Left ventricle myocardium inferior (tissue), 1 donor: ENCODE measurements around the gene TRPC3. TPM values are rescaled to one million over a fixed set of nuclear protein-coding genes. Genes with fewer than 3 reads are reported as not detected.

Experiments
- DNase-seq: peaks from one replicate; pipeline ENCODE4 v3.0.0-alpha.2; 2020
- H3K27ac ChIP-seq: fragments of 200-600 bp; replicated peaks from 2 replicates; pipeline ENCODE4 v1.8.0; 2021
- H3K27me3 ChIP-seq: fragments of 200-600 bp; 2 replicates; pipeline ENCODE4 v1.8.0; 2021; ENCODE audit warnings: low read depth
- H3K36me3 ChIP-seq: fragments of 200-600 bp; 2 replicates; pipeline ENCODE4 v1.8.0; 2021
- H3K4me1 ChIP-seq: fragments of 200-600 bp; 2 replicates; pipeline ENCODE4 v1.8.0; 2021
- H3K4me3 ChIP-seq: fragments of 200-600 bp; 2 replicates; pipeline ENCODE4 v1.8.0; 2021; ENCODE audit warnings: mild to moderate bottlenecking, moderate library complexity
- H3K9me3 ChIP-seq: fragments of 200-600 bp; replicated peaks from 2 replicates; pipeline ENCODE4 v1.8.0; 2021
- intact Hi-C: fragments of 100-400 bp; cut with micrococcal nuclease; formaldehyde crosslinking; loops from one replicate; pipeline ENCODE4 v1.11.0; 2022
- total RNA-seq: library from RNA; stranded (reverse); fragmentation: NEBNext Ultra II Directional; extraction: Animal tissue kit (Norgen Biotek cat#: 25700); gene quantifications from one replicate; pipeline ENCODE4 v1.2.1, GENCODE V29; 2021
- TF ChIP-seq, protein P1 (sequence below): fragments of 200-600 bp; IDR thresholded peaks from 2 replicates; pipeline ENCODE4 v1.8.0; 2021; ENCODE audit warnings: antibody characterized with exemption, mild to moderate bottlenecking, borderline replicate concordance
- donor health status: DM: no; HTN: yes; CAD: no; lungs with severe emphysema.

TRPC3 gene
- total RNA-seq, 1 donor from 2014 or later: 0.25 TPM

DNA sequence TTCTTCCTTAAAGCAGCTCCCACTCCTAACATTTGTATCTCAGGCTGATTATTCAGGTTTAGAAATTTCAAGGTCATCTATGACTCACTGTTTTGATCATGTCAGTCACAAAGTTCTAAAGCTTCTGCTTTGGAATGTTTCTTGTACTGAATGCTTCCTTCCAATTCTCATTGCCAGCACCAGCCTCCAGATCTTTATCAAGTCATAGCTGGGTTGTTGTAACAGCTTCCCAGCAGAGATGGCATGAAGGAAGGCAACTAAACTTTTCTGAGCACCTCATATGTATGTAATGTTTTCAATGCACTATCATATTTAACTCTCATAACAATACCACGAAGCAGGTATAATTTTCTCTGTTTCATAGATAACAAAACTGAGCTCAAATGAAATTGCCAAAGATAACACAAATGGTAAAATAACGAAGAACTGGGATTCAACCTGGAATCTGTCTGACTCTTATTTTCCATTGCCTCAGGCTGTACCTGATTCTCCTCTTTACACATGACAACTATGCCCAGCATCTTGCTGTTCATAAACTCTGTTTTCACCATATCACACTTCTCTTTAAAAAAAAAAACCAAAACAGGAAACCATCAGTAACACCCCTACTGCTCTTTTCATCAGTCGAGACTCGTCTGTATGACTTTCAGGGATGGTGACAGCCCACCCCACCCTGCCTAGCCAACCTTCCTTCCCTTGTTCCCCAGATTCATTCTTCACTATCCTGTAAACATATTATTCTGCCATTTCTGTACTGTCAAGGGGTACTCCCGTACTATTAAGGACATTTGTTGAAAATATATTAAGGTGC lies 13.4 kb downstream of the TRPC3 start:
- Histone ChIP-seq H3K36me3 (no peaks in the 10 kb centered on the region), H3K4me3 (no peak overlapping the region), H3K27me3 (peaks cover 39% of the 10 kb centered on the region), H3K9me3 (no peaks in the 10 kb centered on the region), H3K27ac (no peak overlapping the region), H3K4me1 (peaks cover 5% of the 10 kb centered on the region)
- TF ChIP-seq, protein P1, sequence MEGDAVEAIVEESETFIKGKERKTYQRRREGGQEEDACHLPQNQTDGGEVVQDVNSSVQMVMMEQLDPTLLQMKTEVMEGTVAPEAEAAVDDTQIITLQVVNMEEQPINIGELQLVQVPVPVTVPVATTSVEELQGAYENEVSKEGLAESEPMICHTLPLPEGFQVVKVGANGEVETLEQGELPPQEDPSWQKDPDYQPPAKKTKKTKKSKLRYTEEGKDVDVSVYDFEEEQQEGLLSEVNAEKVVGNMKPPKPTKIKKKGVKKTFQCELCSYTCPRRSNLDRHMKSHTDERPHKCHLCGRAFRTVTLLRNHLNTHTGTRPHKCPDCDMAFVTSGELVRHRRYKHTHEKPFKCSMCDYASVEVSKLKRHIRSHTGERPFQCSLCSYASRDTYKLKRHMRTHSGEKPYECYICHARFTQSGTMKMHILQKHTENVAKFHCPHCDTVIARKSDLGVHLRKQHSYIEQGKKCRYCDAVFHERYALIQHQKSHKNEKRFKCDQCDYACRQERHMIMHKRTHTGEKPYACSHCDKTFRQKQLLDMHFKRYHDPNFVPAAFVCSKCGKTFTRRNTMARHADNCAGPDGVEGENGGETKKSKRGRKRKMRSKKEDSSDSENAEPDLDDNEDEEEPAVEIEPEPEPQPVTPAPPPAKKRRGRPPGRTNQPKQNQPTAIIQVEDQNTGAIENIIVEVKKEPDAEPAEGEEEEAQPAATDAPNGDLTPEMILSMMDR: no peak
- DNase-seq: no peak
- intact Hi-C loops: no loop called here

DNA sequence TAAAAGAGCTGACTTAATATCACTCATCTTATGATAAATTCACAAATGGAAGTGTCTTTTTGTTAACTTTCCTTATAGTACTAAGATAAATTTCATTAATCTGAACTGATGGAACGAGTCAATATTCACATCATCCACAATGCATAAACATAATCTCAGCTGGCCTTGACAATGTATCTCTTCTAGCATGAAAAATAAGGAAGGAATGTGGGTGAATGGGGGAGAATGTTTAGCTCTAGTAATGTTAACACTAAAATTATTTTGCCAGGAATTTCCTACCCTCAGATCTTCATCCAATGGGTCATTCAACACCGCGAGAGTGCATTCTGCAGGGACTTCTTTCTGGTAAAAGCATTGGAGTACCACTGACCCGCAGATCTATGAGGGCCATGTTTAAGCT lies 15.8 kb downstream of the TRPC3 start:
- Histone ChIP-seq H3K4me3 (no peak overlapping the region), H3K27me3 (peaks cover 26% of the 10 kb centered on the region), H3K36me3 (no peaks in the 10 kb centered on the region), H3K27ac (no peak overlapping the region), H3K9me3 (no peaks in the 10 kb centered on the region), H3K4me1 (peaks cover 5% of the 10 kb centered on the region)
- intact Hi-C loops: no loop called here
- DNase-seq: no peak
- TF ChIP-seq, protein P1: no peak

DNA sequence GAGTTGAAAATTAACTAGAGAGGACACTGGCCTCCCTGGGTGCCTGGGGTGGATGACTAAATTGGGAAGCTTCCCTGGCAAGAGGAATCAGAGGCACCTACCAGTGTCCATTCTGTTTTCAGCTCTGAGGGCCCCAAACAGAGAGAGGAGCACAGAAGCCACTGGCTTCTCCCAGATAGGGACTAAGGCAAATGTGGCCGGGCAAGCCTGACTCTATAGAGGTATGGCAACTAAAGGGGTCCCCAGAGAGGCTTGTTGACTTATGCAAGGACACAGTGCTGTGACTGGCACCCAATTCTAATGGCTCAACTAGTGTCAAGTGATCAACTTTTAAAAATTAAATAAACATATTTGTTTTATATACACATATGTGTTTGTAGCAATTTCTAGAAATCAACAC lies 17.2 kb downstream of the TRPC3 start:
- DNase-seq: no peak
- TF ChIP-seq, protein P1: no peak
- Histone ChIP-seq H3K4me3 (no peak overlapping the region), H3K27ac (no peak overlapping the region), H3K4me1 (peaks cover 3% of the 10 kb centered on the region), H3K9me3 (no peaks in the 10 kb centered on the region), H3K36me3 (no peaks in the 10 kb centered on the region), H3K27me3 (peaks cover 13% of the 10 kb centered on the region)
- intact Hi-C loops: no loop called here

DNA sequence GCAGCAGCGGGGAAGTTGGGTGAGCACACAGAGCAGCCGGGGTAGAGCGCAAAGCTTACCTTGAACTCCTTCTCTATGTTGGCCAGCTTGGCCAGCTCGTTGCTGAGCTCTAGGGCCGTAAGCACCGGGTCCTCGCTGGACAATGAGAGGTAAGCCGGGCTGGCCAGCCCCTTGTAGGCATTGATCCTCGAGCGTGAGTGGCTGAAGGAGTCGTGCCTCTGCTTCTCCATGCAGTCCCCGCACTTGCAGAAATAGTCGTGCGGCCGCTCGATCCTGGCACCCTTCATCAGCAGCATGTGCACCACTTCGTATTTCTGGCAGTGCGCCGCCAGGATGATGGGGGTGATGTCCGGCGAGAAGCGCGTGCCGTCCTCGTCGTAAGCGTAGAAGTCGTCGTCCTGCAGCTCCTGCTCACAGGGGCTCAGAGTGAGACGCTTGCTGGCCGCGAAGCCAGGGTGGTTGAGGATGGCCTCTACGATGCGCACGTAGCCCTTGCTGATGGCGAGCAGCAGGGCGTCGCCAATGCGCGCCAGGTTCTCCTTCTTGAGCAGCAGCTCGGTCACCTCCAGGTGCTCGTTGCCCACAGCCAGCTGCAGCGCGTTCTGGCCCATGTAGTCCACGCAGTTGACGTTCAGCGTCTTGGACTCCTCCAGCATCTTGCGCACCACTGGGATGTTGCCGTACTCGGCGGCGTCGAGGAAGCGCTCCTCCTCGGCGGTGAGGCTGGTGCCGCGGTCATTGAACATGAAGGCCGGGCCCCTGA lies 19.5 kb downstream of the TRPC3 start:
- intact Hi-C loops: no loop called here
- Histone ChIP-seq H3K4me3 (no peak overlapping the region), H3K4me1 (no peaks in the 10 kb centered on the region), H3K27me3 (peaks cover 9% of the 10 kb centered on the region), H3K9me3 (no peaks in the 10 kb centered on the region), H3K36me3 (no peaks in the 10 kb centered on the region), H3K27ac (no peak overlapping the region)
- no peak for DNase-seq
- TF ChIP-seq, protein P1: no peak

DNA sequence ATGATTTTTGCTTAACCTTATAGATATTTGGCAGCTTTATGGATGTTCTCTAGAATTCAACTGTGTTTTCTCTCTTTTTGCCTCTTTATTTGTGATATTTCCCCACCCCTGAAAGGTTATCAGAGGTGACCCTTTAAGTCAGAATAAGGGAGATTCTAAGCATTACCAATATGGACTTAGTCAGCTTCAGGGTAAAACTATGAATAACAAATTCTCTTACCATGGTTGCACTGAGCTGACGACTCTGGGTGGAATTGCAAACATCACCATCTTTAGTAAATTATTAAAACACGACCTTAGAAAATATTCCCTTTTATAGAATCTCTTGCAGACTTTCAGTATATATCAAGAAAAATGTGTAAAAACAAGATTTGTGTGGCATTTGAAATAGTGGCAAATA lies 21.6 kb downstream of the TRPC3 start:
- H3K36me3 ChIP-seq: no peaks in the 10 kb centered on the region
- no peak overlapping the region for H3K4me3 ChIP-seq
- no peak for DNase-seq
- H3K27ac ChIP-seq: no peak overlapping the region
- H3K4me1 ChIP-seq: no peaks in the 10 kb centered on the region
- TF ChIP-seq, protein P1: no peak
- H3K27me3 ChIP-seq: peaks cover 9% of the 10 kb centered on the region
- no peaks in the 10 kb centered on the region for H3K9me3 ChIP-seq
- intact Hi-C loops: no loop called here
